HG03439 (cell line): ENCODE data around the gene GPR89B.
"Not testable (repeated sequence)": the region's sequence is repeated elsewhere in the genome, so short reads cannot be mapped to it uniquely, and the experiment has no call there.

Source experiments
- ATAC-seq: cut with Tn5 transposase; IDR thresholded peaks from one replicate; pipeline ENCODE4 v1.9.1; 2021; ENCODE audit warnings: mild to moderate bottlenecking, moderate library complexity; ENCODE audit not compliant: unreplicated experiment

Gene GPR89B

DNA sequence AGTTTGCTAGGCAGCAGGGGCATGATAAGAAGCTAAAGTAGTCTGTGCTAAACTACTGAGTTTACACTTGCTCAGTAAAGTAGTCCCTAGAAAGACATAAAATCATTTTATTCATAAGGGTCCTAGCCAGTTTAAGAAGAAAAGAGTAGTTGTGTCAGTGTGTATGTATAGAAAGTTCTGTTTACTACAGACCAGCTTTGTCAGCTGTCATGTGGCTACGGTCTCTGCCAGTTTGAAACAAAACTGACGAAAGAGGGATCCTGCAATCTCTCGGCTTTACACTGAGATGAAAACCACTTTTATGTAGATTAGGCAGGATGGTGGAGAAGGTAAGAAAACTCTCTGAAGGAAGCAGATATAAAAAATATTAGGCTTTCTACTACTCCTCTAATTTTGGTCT lies 7.1 kb downstream of the GPR89B start:
- not testable (repeated sequence) for ATAC-seq

DNA sequence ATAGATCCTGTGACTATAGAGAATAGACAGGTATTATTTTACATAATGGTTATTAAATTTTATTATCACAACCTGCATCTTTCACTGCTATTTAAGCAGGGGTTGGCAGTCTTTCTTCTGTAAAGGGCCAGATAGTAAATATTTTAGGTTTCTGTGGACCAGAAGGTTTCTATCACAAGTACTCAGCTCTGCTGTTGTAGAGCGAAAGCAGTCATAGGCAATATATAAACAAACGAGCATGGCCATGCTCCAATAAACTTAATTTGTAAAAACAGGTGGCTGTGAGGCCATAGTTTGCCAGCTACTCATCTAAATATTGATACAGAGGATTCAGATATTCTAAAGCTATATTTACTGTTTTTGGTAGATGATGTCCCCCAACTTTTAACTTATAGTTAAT lies 12.2 kb downstream of the GPR89B start:
- not testable (repeated sequence) for ATAC-seq

DNA sequence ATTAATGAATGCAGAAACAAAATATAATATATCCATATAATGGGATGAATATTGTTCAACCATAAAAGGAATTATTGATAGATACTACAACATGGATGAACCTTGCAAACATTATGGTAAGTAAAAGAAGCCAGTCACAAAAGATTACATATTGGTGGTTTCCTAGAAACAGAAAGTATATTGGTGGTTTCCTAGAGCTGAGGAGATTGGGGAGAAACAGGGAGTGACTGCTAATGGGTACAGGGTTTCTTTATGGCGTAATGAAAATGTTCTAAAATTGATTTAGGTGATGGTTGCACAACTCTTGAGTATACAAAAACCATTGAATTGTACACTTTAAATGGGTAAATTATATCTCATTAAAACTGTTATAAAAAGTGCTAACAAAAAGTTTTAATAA lies 14.3 kb downstream of the GPR89B start:
- not testable (repeated sequence) for ATAC-seq

DNA sequence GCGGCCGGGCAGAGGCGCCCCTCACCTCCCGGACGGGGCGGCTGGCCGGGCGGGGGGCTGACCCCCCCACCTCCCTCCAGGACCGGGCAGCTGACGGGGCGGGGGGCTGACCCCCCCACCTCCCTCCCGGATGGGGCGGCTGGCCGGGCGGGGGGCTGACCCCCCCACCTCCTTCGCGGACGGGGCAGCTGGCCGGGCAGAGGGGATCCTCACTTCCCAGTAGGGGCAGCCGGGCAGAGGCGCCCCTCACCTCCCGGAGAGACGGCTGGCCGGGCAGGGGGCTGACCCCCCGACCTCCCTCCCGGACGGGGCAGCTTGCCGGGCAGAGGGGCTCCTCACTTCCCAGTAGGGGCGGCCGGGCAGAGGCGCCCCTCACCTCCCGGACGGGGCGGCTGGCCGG lies 21.3 kb downstream of the GPR89B start:
- ATAC-seq: not testable (repeated sequence)

DNA sequence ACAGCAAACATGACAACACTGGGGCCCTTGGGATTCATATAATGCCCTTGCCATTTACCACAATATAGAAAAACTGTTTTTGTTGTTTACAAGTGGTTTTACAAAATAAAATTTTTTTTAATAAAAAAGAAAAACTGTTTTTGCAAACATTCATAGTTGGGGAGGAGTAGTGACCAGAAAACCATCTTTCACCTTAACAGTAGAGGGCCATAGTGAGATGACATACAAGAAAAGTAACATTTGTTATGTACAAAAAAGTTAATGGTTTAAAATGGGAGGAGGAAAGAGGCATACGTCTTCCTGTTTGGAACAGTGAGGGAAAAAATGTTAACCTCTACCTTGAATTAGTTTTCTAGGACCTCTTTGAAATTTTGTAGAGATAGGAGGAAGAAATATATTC lies 30.7 kb downstream of the GPR89B start:
- ATAC-seq: not testable (repeated sequence)

DNA sequence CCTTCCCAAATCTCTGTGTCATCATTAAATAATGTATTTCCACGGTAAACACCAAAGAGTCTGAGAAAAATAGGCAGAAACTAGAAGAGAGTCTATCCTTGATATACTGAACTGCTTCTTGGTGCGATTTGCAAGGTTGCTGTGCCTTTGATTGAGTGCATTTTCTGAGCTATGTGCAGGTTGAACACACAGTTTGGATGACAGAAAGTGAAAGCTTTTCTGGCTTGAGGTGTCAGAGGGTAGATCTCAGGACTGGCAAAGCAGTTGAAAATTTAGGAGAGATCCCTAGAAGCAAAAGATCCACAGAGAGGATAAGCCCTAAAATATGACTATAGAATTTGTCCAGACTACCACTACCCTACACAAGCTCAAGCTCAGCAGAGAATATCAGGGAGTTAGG lies 31.5 kb downstream of the GPR89B start:
- not testable (repeated sequence) for ATAC-seq

DNA sequence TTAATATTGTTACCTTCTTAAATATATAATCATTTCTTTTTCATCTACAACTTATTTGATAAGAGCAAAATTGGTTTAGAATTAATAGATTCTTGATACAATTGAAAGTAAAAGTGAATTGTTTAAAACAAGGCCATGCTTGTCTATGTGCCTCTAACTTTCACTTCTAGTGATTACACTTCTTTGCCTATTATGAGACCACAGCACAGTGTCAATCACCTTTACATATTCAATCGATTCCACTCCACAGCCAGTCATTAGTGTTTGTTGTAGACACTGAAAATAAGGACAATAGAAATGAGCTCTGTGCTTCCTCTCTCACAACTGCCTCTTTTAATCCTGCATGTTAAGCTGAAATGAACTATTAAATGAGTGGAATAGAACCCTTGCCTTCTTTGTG lies 36.4 kb downstream of the GPR89B start:
- ATAC-seq: not testable (repeated sequence)

DNA sequence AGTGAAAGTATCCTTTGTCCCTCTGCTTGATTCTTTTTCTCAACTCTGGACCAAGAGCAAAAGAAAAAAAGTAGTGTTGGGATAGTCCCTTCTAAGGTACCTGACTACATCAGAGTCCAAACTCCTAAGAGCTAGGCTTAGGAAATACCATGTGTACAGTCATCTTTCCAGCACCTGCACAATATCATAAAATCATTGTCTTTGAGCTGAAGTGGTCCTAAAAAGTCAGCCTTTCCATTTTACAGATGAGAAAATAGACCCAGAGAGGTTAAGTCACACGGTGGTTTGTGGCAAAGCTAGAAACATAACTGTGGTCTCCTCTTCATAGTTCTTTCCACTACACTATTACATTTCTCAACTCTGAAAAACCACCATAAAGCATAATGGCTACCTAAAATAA lies 38.4 kb downstream of the GPR89B start:
- ATAC-seq: not testable (repeated sequence)

DNA sequence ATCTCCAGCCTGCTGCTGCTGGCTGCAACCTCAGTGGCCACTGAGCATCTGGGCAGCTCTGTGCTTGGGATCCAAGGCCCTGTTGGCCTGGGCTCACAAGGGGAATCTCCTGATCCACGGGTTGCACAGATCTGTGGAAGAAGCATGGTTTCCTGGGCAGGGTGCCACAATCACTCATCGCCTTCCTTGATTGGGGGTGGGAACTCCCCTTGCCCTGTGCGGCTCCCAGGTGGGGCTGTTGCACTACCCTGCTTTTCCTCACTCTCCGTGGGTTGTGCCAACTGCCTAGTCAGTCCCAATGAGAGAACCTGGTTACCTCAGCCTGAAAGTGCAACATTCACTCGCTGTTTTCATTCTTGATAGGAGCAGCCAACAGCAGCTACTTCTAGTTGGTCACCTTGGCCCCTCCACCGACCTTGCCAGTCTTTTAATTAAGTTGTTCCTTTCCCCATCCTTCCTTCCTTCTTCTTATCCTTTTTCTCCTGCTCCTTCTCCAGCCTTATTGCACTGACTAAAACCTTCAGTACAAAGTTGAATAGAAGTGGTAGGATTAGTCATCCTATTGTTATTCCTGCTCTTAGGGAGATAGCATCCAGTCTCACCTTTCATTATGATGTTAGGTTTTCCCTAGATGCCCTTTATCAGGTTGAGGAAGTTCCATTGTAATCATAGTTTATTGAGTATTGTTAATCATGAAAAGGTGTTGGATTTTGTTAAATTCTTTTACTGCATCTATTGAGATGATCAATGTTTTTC lies 50.9 kb downstream of the GPR89B start:
- not testable (repeated sequence) for ATAC-seq

DNA sequence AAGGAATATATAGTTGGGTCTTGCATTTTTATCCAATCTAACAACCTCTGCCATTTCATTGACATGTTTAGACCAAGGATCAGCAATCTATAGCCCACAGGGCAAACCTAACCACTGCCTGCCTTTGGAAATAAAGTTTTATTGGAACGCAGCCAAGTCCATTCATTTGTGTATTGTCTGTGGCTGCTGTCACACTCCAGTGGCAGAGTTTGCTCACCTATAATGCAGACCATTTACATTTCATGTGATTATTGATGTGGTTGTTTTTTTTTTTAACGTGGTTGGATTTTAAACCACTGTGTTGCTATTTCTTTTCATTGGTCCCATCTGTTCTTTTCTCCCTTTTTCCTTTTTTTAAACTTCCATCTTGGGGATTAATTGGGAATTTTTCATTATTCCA lies 57.2 kb downstream of the GPR89B start:
- ATAC-seq: not testable (repeated sequence)

DNA sequence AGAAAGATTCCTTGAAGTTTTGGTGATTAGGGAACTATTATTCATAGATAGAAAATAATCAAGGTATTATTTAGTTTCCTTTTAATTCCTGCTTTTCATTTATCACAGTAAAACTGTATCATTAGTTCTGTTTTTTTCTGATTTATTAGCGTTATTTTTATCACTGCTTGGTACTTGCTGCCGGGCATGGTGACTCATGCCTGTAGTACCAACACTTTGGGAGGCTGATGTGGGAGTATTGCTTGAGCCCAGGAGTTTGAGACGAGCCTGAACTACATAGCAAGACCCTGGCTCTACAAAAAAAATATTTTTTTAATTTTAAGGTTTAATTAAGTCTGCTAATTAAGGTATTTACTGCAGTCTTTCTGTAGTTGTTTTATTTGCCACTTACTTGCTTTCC lies 59.7 kb downstream of the GPR89B start:
- not testable (repeated sequence) for ATAC-seq

DNA sequence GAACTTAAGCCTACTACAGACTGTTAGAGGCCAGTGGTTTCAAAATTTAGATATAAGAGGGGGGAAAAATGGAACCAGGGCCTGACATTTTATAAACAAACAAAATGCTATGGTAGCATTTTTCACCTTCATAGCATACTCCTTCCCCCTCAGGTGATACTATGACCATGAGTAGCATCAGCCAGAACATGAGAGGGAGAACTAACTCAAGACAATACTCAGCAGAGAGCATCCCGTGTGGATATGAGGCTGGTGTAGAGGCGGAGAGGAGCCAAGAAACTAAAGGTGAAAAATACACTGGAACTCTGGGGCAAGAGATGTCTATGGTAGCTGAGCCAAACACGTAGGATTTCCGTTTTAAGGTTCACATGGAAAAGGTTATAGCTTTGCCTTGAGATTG lies 64.7 kb downstream of the GPR89B start:
- not testable (repeated sequence) for ATAC-seq

DNA sequence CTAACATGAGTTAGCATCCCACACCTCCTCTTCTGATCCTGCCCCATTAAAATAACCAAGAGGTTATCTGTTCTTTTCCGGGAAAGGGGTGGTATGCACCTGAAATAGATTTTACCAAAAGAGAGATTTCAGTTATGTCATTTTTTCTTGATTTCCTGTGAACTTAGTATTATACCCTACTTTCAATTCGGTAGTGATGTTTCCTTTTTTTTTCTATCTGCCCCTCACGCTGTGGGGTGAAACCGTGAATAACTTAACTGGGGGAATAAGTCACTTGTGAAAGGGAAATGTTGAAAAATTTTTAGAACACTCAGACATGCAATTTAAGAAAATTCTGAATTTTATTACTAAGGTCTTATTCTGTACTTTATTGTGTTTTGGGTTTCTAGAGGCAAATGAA lies 65.2 kb downstream of the GPR89B start:
- not testable (repeated sequence) for ATAC-seq

DNA sequence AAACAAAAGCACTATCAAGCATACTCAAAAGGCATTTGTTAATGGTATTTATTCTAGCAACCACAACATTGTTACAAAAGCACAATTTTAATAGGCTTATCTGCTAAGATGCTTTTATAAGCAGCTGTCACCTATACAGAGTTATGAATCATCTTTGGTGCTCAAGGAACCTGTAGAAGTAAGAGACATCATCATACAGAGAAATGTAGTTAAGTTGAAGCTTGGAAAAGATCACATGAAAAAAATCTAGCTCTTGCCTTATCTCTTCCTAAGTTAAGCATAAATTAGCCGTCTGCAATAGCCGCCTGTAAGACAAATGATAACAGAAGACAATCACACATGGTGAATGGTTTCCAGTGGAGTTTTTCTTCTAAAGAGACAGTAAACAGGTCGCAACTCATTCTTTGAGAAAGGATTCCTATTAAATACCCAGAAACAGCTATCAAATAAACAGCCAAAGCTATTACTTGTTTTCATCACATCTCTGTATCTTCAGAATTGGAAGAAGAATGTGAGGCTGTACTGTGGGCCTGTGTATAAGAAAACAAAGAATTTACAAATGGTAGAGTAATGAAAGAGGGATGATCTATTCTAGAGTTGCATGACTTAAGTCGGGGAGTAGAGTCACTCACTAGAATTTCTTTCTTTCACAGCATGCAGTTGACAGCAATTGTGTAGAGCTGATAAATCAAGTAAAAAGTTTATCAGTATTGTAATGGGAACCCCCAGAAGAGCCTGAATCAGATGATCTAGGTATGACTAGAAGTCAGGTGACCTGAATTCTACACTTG lies 65.8 kb downstream of the GPR89B start:
- ATAC-seq: not testable (repeated sequence)

DNA sequence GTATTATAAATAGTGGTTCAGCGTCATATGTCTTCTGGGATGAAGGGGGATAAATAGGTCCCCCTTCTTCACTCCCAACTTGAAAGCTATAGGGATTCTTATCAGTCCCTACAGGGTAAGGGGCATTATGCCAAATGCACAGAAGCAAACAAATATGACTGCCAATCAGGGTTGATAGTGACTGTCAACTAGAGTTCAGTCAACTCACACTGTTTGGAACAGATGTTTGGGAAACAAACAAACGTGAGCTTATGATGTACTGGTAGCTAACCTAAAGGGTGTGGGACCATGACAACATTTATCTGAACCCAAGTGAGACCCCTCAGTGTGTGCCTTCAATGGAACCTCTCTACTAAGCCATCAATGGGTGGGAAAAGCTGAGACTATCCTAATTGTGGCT lies 67.9 kb downstream of the GPR89B start:
- ATAC-seq: not testable (repeated sequence)

DNA sequence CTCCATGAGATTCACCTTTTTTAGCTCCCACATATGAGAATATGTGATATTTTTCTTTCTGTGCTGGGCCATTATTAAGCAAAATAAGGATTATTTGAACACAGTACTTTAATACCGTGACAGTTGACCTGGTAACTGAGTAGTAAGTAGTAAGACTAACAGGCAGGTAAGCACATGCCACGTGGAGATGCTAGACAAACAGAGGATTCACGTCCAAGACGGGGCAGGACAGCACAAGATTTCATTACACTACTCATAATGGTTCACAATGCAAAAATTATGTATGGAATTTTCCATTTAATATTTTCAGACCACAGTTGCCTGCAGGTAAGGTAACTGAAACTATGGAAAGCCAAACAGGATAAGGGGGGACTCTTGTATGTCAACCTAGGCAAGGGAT lies 79.5 kb downstream of the GPR89B start:
- ATAC-seq: not testable (repeated sequence)

DNA sequence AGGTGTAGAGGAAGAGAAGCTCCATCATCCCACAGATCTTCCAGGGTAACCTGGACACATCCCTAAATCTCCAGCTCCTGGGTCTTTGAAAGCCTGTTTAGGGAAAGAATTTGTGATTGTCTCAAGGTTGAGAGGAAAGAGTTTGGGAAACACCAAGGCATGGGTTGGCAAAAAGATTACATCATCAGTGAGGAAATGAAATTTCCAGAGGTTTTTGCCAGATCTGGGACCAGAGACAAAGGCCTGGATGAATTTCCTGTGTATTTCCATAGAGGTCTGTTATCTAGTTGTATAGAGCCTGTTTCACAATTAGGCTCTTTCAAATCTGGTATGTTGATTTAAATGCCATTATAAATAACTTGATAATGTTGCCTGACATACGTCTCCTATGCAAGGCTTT lies 82.3 kb downstream of the GPR89B start:
- no peak for ATAC-seq

DNA sequence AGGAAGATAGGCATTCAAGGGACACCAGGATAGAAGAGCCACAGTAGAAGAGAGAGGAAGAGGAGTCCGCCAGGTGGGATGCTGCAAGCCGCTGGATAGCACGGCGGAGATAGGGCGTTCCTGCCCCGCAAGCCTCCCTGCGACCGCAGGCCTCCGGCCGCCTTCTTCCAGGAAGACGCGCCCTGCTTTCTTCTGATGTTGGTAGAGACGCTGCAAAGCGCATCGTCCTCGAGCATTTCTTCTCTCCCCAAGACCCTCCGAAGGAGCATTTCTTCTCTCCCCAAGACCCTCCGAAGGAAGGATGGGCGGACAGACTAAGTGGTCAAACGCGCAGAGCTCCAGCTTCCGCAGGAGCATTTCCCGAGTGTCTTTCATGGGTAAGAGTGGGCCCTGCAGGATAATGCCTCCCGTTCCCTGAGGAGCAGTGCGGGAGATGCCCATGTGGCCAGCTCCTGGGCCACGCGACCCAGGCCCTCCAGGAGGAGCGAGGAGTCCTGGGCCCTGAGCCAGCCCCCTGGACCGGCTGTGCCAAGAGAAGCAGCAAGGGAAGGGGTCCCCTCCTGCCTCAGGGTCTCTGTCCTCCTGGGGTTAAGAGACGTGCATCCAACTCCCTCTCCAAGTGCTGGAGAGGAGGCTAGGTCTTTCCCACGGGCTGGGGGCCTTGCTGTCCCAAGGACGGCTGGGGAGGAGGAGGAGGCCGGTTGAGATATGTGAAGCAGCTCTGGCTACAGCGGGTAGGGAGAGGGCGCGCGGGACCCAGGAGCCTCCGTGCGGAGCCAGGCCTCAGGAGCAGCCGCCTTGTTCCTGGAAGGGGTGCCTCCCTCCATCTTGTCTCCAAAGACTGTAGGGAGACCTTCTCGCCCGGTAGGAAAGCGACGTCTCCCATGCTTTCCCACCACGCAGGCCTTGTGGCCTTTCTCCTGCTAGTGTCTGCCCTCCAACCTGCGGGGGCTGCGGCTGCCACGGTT lies 85.2 kb downstream of the GPR89B start:
- ATAC-seq: not testable (repeated sequence)

DNA sequence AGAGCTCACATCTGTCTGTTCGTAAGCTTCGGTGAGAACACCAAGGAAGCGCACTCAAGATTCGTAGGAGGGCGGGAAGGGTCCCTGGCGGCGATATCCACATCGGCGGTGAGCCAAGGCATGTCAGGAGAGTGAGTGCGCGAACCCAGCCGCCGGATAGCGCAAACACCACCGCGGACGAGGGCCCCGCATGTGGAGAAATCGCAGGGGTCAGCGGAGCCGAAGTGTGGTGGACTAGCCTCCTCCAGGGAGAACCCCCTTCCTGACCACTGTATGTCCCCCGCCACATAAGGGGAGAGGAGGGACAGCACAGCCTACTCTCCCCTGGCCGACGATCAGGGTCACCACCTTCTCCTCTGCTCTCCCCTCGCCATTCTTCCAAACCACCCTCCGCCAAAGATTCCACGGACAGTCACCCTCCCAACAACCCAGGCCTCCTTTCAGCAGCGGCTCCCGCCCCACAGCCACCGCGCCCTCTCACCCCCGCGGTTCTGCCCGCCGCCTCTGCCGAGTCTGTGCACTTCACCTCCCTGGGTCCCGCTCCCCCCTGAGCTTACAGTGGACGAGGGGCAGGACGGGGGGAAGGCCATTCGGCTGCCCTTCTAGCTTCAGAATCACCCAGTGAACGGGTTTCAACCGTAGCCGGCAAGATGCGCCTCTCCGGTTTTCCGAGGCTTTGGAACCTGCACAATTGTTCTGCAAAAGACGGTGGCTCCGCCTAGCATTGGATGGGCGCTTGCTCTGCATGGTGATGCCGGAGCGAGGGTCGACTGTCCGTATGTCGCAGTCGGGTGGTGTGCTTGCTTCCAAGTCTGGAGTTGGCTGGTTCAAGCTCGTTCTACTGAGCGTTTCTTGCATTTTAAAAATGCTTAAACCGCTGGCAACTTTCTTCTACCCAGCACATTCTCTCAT lies 86.3 kb downstream of the GPR89B start:
- ATAC-seq: not testable (repeated sequence)

DNA sequence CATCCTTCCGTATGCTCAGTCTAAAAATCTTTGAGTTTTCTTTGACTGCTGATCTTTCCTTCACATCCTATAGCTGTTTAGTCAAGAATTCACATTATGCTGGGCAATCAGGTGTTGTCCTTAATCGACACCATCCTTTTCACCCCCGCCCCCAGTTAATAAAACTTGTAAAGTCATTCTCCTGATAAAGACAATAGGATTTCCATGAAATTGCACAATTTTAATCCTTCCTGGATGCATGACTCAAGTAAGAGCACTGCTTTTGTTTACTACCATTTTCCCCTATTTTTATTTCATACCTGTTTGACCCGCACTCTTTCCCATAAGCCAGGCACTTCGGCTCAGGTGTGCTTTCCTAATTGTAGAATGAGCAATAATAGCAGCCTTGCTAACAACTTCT lies 96.7 kb downstream of the GPR89B start:
- ATAC-seq: not testable (repeated sequence)
